Measurements from ENCODE around the gene SLC16A10.
A peak's percentile ranks its signal among the peaks of the same experiment; 100 is the strongest.
"Not testable (repeated sequence)": the region's sequence is repeated elsewhere in the genome, so short reads cannot be mapped to it uniquely, and the experiment has no call there.

SLC16A10 gene

GRCh38 chr6:111052171-111052570, 35.1 kb upstream of the SLC16A10 start:
- H3K36me3 ChIP-seq (ENCODE audit: control insufficient read depth, insufficient read depth, low read length), result no peaks in the 10 kb centered on the region
- H3K27me3 ChIP-seq (replicated peaks; ENCODE audit: control insufficient read depth, insufficient read depth, low read length), result no peaks in the 10 kb centered on the region
- TF ChIP-seq CTCF (IDR thresholded peaks at IDR 0.05; ENCODE audit: insufficient read depth, low read length, poor library complexity, severe bottlenecking), result no peak
- no peak overlapping the region for H3K4me3 ChIP-seq (replicated peaks; ENCODE audit: low read depth, low read length)
- DNase-seq (ENCODE audit: extremely low read depth, insufficient read length), result no peak

- no peaks in the 10 kb centered on the region for H3K36me3 ChIP-seq (ENCODE audit: control insufficient read depth, insufficient read depth, low read length)
- H3K4me3 ChIP-seq (replicated peaks; ENCODE audit: low read depth, low read length), result no peak overlapping the region
- peak; percentile 73 for TF ChIP-seq CTCF (IDR thresholded peaks at IDR 0.05; ENCODE audit: insufficient read depth, low read length, poor library complexity, severe bottlenecking)
- no peak for DNase-seq (ENCODE audit: extremely low read depth, insufficient read length)
- H3K27me3 ChIP-seq (replicated peaks; ENCODE audit: control insufficient read depth, insufficient read depth, low read length), result no peaks in the 10 kb centered on the region; the same call in 1 of the 2 replicates
These were observed 30.1 kb upstream of the SLC16A10 start for GRCh38 chr6:111057074-111057752.

DNA sequence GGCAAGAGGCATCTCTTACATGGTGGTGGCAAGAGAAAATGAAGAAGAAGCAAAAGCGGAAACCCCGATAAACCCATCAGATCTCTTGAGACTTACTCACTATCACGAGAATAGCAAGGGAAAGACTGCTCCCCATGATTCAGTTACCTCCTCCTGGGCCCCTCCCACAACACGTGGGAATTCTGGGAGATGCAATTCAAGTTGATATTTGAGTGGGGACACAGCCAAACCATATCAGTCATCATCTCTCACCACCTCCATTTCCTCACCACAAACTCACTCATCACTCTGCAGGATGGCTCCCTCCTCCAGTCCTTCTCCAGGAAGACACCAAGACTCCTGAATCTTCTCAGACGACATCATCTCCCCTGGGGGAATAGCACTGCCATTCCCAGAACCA, 25.8 kb upstream of the SLC16A10 start:
- Histone ChIP-seq H3K4me3 (replicated peaks; ENCODE audit: low read depth, low read length) (no peak overlapping the region), H3K27me3 (replicated peaks; ENCODE audit: control insufficient read depth, insufficient read depth, low read length) (no peaks in the 10 kb centered on the region; the same call in 1 of the 2 replicates), H3K36me3 (ENCODE audit: control insufficient read depth, insufficient read depth, low read length) (no peaks in the 10 kb centered on the region)
- no peak for TF ChIP-seq CTCF (IDR thresholded peaks at IDR 0.05; ENCODE audit: insufficient read depth, low read length, poor library complexity, severe bottlenecking)
- no peak for DNase-seq (ENCODE audit: extremely low read depth, insufficient read length)

DNA sequence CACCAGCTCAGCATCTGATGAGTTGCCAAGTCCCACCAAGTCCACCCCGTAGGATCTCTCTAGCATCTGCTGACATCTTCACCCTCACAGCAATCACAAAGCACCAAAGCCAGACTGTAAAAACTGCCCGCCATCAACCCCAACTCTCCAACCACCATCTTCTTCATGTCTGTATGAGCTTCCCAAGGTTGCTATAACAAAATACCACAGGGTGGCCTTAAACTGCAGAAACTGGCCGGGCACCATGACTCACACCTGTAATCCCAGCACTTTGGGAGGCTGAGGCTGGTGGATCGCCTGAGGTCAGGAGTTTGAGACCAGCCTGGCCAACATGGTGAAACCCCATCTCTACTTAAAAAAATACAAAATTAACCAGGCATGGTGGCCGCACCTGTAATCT, 25.3 kb upstream of the SLC16A10 start:
- not testable (repeated sequence) for DNase-seq (ENCODE audit: extremely low read depth, insufficient read length); H3K36me3 ChIP-seq (ENCODE audit: control insufficient read depth, insufficient read depth, low read length); H3K27me3 ChIP-seq (replicated peaks; ENCODE audit: control insufficient read depth, insufficient read depth, low read length); H3K4me3 ChIP-seq (replicated peaks; ENCODE audit: low read depth, low read length)

GRCh38 chr6:111062860-111063259, 24.4 kb upstream of the SLC16A10 start:
- DNase-seq (ENCODE audit: extremely low read depth, insufficient read length); H3K27me3 ChIP-seq (replicated peaks; ENCODE audit: control insufficient read depth, insufficient read depth, low read length); H3K36me3 ChIP-seq (ENCODE audit: control insufficient read depth, insufficient read depth, low read length); H3K4me3 ChIP-seq (replicated peaks; ENCODE audit: low read depth, low read length): not testable (repeated sequence)

- H3K36me3 ChIP-seq (ENCODE audit: control insufficient read depth, insufficient read depth, low read length), result no peaks in the 10 kb centered on the region
- no peak for DNase-seq (ENCODE audit: extremely low read depth, insufficient read length)
- H3K4me3 ChIP-seq (replicated peaks; ENCODE audit: low read depth, low read length), result no peak overlapping the region
- H3K27me3 ChIP-seq (replicated peaks; ENCODE audit: control insufficient read depth, insufficient read depth, low read length), result no peaks in the 10 kb centered on the region; the same call in 1 of the 2 replicates
- no peak for TF ChIP-seq CTCF (IDR thresholded peaks at IDR 0.05; ENCODE audit: insufficient read depth, low read length, poor library complexity, severe bottlenecking)
These were observed 19.0 kb upstream of the SLC16A10 start for GRCh38 chr6:111068109-111068865.

Measured in GM06990 (cell line).